ENCODE measurements around the gene MELTF.

DNA sequence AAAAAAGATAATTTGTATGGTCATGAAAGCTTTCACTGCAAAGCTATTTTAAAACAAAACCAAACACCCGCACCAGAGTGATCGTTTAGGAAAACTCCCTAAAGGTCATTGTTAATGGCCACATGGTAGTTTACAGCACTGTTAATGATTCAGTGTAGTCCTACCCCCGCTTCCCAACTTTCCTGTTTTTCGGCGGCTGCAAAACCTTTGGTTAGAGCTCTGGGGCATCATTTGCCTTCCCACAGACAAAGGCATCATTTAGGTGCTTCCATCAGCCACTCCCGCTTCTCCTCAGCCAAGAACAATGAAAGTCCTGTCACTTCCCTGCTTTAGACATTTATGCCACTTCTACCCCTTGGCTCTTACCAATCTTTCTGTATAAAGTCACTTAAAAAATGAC, 10.6 kb downstream of the MELTF start:
- TF ChIP-seq, protein P1, sequence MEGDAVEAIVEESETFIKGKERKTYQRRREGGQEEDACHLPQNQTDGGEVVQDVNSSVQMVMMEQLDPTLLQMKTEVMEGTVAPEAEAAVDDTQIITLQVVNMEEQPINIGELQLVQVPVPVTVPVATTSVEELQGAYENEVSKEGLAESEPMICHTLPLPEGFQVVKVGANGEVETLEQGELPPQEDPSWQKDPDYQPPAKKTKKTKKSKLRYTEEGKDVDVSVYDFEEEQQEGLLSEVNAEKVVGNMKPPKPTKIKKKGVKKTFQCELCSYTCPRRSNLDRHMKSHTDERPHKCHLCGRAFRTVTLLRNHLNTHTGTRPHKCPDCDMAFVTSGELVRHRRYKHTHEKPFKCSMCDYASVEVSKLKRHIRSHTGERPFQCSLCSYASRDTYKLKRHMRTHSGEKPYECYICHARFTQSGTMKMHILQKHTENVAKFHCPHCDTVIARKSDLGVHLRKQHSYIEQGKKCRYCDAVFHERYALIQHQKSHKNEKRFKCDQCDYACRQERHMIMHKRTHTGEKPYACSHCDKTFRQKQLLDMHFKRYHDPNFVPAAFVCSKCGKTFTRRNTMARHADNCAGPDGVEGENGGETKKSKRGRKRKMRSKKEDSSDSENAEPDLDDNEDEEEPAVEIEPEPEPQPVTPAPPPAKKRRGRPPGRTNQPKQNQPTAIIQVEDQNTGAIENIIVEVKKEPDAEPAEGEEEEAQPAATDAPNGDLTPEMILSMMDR (conservative IDR thresholded peaks at IDR 0.05; ENCODE audit: low read length), result no peak
- no peak for TF ChIP-seq EZH2phosphoT487 (IDR thresholded peaks at IDR 0.05; ENCODE audit: borderline replicate concordance, low read depth, low read length)

Data from OCI-LY7 (cell line).